ENCODE data around the gene UBE2Z. TPM values are rescaled to one million over a fixed set of nuclear protein-coding genes. Genes with fewer than 3 reads are reported as not detected.

The UBE2Z gene
- total and polyA plus RNA-seq, 2 of the 8 experiments (the other 6 are each of a cell fraction or from before 2014, with no cell fraction given), result 73.4 to 75.9 TPM

DNA sequence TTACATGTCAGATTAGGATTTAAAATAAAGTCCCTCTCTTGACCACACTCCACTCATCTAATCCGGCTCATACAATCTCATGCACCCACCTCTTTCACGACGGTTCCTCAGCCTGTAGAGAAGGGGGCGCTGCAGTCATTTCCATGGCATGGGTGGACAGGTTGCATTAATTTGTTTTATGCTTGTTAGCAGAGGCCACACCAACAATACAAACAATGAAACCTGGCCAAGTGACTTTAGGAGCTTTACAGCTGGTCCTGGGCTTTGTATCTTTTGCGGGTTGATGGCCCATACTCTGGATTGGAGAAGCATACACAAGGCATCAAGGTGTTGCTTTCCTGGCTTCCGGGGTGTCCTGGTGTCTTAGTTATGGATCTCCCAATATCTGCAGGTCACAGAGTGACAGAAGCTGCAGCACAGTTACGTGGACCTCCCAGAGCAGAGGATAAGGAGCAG lies 46.1 kb downstream of the UBE2Z start:
- Histone ChIP-seq H2AFZ (ENCODE audit: low read length) (peak overlapping the region; percentile 78), H4K8ac (ENCODE audit: extremely low read depth, insufficient read depth, low read length) (no peak overlapping the region; the same call in 1 of the 2 replicates), H2BK120ac (replicated peaks; ENCODE audit: low read depth, low read length) (no peak overlapping the region), H4K20me1 (replicated peaks in 1 of 2; ENCODE audit: control insufficient read depth in 1 of 2, insufficient read depth in 2 of 2, low read length in 2 of 2) (no peaks in the 10 kb centered on the region), H2BK12ac (ENCODE audit: low read depth, low read length) (no peak overlapping the region), H3K9ac (replicated peaks in 1 of 4; ENCODE audit: extremely low read depth in 1 of 4, low read depth in 3 of 4, low read length in 3 of 4) (no peak overlapping the region), H3K14ac (ENCODE audit: insufficient read length) (no peak overlapping the region), H3K4ac (replicated peaks; ENCODE audit: insufficient read length, low read depth, low read length) (no peak overlapping the region), H3K79me1 (ENCODE audit: low read depth, low read length) (no peaks in the 10 kb centered on the region), H3K27ac (ENCODE audit: low read depth, low read length) (no peak overlapping the region), H3K23ac (ENCODE audit: insufficient read length) (no peak overlapping the region), H2AK5ac (ENCODE audit: low read depth, low read length) (no peak overlapping the region), H3K27me3 (replicated peaks in 1 of 4; ENCODE audit: control insufficient read depth in 3 of 4, extremely low read depth in 1 of 4, insufficient read depth in 3 of 4, low read length in 3 of 4) (no peaks in the 10 kb centered on the region), H3K56ac (replicated peaks; ENCODE audit: insufficient read length, low read depth, low read length) (no peak overlapping the region), H2BK20ac (ENCODE audit: low read length) (0 out of 2 replicates have a peak overlapping the region, but pooled peaks have one; percentile 6), H3K79me2 (ENCODE audit: control insufficient read depth in 1 of 2, insufficient read depth in 2 of 2, low read length in 2 of 2) (no peaks in the 10 kb centered on the region), H4K91ac (replicated peaks; ENCODE audit: insufficient read length, low read length) (peak overlapping the region; percentile 6), H3K18ac (ENCODE audit: extremely low read depth, low read length) (peak overlapping the region; percentile 33; the same call in 1 of the 2 replicates), H3K4me3 (ENCODE audit: extremely low read depth in 1 of 4, insufficient read depth in 2 of 4, low read depth in 3 of 4, low read length in 4 of 4) (no peak overlapping the region), H3K9me3 (ENCODE audit: insufficient read depth in 2 of 2, low read depth in 1 of 2, low read length in 1 of 2) (no peaks in the 10 kb centered on the region), H2BK5ac (ENCODE audit: low read depth, low read length) (no peak overlapping the region), H3K4me2 (ENCODE audit: insufficient read depth in 1 of 2, low read depth in 2 of 2, low read length in 2 of 2) (no peak overlapping the region), H2BK15ac (ENCODE audit: low read length) (peak overlapping the region; percentile 1; the same call in 1 of the 2 replicates), H3K4me1 (replicated peaks in 1 of 4; ENCODE audit: control insufficient read depth in 3 of 4, insufficient read depth in 4 of 4, low read length in 3 of 4) (peaks cover 0 to 5% (median 3%) of the 10 kb centered on the region in 4 experiments; a peak in 3 of 7 replicates), H3K36me3 (ENCODE audit: control insufficient read depth in 2 of 4, insufficient read depth in 4 of 4, low read length in 3 of 4) (no peaks in the 10 kb centered on the region), H3K23me2 (ENCODE audit: low read depth, low read length) (no peaks in the 10 kb centered on the region), H4K5ac (ENCODE audit: insufficient read length, low read depth, low read length) (no peak overlapping the region)
- ChIA-PET CTCF (ENCODE audit: partially characterized antibody) (interaction anchor here (0.6 to 3.9 kb wide), 33 partner anchors 8 to 1103 kb away, joined by 3 to 59 read pairs (median 4); partner anchors contain the start of genes GIP and IGF2BP1), POLR2A (ENCODE audit: partially characterized antibody) (interaction anchor here (0.6 to 3.0 kb wide), 14 partner anchors 11 to 101 kb away, joined by 3 to 17 read pairs (median 4); partner anchors contain the start of genes IGF2BP1 and SNF8)
- DNase-seq (ENCODE audit: low read depth in 1 of 2, low spot score in 2 of 2), result peak in 1 of 2 experiments; percentile 70
- WGBS, 2 experiments (ENCODE audit: extremely low coverage in 1 of 2, insufficient coverage in 1 of 2, insufficient read length in 1 of 2, insufficient replicate concordance in 2 of 2, low coverage in 1 of 2, low lambda C conversion rate in 2 of 2, missing lambda C conversion rate in 1 of 2), result 41% methylated on average over 7 of the region's 7 CpGs; no CpG with 5 or more reads in 1 of the 2 experiments
- peak; percentile 50 for FAIRE-seq
- TF ChIP-seq, protein P1, sequence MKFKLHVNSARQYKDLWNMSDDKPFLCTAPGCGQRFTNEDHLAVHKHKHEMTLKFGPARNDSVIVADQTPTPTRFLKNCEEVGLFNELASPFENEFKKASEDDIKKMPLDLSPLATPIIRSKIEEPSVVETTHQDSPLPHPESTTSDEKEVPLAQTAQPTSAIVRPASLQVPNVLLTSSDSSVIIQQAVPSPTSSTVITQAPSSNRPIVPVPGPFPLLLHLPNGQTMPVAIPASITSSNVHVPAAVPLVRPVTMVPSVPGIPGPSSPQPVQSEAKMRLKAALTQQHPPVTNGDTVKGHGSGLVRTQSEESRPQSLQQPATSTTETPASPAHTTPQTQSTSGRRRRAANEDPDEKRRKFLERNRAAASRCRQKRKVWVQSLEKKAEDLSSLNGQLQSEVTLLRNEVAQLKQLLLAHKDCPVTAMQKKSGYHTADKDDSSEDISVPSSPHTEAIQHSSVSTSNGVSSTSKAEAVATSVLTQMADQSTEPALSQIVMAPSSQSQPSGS (IDR thresholded peaks at IDR 0.05; ENCODE audit: low read length), result no peak
- TF ChIP-seq CTBP2 (IDR thresholded peaks at IDR 0.05; ENCODE audit: borderline replicate concordance, insufficient read depth, insufficient read length, low read length) (no peak), JUN (IDR thresholded peaks at IDR 0.05; ENCODE audit: low read depth, low read length) (no peak), EGR1 (IDR thresholded peaks at IDR 0.05; ENCODE audit: borderline replicate concordance, low read depth, low read length) (no peak), ZNF274 (IDR thresholded peaks at IDR 0.05; ENCODE audit: borderline replicate concordance, extremely low read depth, low read length) (no peak), YY1 (IDR thresholded peaks at IDR 0.05; ENCODE audit: low read depth, low read length) (0 out of 2 replicates have a peak, but pooled peaks have one; percentile 26), JUND (IDR thresholded peaks at IDR 0.05; ENCODE audit: low read length) (no peak), GABPA (IDR thresholded peaks at IDR 0.05; ENCODE audit: borderline replicate concordance, insufficient read depth, low read length) (0 out of 2 replicates have a peak, but pooled peaks have one; percentile 29), SAP30 (IDR thresholded peaks at IDR 0.05; ENCODE audit: insufficient read depth, insufficient replicate concordance, low read length) (no peak), RAD21 (IDR thresholded peaks at IDR 0.05 in 1 of 2, conservative IDR thresholded peaks at IDR 0.05 in 1 of 2; ENCODE audit: low read depth in 2 of 2, low read length in 2 of 2) (peak; percentile 89 to 95), SP1 (IDR thresholded peaks at IDR 0.05; ENCODE audit: low read depth, low read length) (no peak)
